ENCODE results near the gene SLC13A4.
"Not testable (repeated sequence)": the region's sequence is repeated elsewhere in the genome, so short reads cannot be mapped to it uniquely, and the experiment has no call there.

SLC13A4 gene, protein sequence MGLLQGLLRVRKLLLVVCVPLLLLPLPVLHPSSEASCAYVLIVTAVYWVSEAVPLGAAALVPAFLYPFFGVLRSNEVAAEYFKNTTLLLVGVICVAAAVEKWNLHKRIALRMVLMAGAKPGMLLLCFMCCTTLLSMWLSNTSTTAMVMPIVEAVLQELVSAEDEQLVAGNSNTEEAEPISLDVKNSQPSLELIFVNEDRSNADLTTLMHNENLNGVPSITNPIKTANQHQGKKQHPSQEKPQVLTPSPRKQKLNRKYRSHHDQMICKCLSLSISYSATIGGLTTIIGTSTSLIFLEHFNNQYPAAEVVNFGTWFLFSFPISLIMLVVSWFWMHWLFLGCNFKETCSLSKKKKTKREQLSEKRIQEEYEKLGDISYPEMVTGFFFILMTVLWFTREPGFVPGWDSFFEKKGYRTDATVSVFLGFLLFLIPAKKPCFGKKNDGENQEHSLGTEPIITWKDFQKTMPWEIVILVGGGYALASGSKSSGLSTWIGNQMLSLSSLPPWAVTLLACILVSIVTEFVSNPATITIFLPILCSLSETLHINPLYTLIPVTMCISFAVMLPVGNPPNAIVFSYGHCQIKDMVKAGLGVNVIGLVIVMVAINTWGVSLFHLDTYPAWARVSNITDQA

DNA sequence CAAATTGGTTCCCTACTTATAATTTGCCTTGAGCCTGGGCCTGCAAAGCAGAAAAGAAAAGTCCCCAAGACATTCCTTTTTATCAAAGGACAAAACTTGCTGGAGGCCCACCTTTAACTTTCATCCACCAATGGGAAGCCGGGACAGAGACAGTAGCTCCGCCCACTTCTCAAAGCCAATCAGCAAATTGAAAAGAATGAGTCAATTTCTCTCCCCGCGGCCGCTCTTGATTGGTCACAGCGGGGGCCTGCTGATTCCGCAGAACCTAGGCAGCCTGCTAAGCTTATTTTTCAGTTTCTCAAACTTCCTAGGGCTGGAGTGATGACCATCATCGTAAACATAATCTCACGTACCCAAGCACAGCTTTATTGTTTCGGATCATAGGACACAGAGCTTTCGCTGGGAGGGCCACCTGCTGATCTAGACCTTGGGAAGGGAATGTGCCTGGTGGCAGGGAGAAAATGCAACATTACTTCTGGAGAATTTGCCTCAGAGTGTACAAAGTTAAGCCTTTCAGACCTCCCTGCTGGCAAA lies at the start of gene SLC13A4:
TSS of gene SLC13A4 (minus strand) at position 51 of the 534 bp plus-strand sequence. CDS start 690 bp downstream, outside the sequence.
- DNase-seq (ENCODE audit: low read depth, low spot score), result peak; percentile 32

DNA sequence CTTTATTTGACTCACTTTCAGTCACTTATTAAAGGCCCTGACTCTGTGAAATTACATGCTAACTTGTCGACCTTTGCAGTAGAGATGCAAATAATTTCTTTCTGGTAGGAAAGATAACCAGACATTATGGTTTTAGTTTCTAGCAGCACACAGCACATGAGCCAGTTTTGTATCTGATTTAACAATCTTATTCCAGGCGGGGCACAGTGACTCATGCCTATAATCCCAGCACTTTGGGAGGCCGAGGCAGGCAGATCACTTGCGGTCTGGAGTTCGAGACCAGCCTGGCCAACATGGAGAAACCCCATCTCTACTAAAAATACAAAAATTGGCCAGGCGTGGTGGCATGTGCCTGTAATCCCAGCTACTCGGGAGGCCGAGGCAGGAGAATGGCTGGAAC lies 47.9 kb upstream of the SLC13A4 start:
- DNase-seq (ENCODE audit: low read depth, low spot score), result not testable (repeated sequence)

DNA sequence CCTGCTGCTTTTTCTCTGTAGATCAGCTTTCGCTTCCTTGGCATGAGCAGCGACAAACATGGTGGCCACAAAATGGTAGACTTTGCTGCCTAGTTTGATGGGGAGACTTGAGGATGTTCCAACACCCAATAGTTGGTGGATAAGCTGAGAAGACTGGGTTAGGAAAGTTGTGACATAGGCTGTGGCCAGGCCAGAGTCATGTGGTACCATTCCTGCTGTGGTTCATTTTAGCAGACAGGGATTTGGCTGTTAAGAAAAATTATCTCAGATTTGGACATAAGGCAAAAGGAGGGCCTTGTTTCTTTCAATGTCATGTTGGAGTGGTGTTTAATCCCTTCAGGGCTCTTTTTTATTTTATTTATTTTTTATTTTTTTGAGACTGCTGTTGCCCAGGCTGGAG lies 47.2 kb upstream of the SLC13A4 start:
- no peak for DNase-seq (ENCODE audit: low read depth, low spot score)

DNA sequence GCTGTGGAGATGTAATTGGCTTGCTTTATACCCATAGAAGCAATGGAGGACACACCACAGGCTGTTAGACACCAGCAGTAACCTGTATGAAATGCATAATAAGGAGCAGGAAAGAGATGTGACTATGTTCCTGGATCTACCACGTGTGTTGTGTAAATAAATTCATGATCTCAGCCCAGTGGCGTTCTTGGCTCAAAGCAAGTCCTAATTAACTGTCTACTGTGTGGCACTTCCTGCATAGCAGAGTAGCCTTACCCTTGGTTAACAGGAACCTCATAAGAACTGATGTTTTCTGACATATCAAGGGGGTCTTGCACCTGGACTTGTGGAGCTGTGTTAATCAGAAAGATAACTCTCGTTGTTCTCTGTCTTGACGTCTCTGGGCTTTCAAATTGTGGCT lies 46.3 kb upstream of the SLC13A4 start:
- DNase-seq (ENCODE audit: low read depth, low spot score), result peak; percentile 87

DNA sequence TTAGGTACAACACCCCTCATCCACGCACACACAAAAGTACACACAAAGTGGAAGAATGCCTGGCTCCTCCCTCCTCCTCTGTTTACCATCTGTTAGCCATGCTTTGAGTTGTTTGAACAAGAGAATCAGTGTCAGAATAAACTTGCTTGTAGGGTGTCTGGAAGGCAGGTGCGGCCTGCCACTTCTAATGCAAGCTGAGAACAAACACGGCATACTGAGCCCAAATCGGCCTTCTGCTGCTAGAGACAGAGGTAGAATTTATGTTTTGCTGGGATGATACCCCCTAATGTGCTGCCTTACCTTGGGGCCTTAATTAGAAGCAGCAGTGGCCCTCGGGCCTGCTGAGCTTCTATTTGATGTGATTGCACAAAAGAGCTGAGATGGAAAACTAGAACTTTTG lies 45.5 kb upstream of the SLC13A4 start:
- DNase-seq (ENCODE audit: low read depth, low spot score), result no peak

DNA sequence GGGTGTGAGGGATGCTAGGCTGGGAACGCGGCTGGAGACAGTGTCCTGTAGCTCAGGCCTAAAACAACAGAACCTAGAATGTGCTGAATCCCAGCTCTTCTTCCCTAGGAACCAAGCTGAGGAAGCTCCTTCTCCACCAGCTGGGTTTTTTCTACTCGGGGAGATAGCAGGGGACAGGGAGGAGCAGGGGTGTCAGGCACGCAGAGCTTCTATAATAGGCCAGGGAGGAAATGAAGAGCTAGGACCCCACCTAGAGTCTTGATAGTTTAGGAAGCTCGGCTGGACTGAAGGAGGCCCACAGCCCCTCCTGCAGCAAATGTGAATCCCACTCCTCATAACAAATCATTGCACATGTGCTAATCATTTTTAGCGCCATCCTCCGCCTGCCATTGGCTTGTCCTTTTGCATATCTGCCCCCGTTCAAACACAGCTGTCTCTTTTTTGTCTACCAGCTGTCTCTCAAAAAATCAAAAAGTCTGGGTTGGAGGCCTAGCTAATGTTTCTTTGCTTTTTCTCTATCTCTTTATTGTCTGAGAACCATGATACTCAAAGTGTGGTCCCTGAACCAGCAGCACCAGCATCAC lies 44.7 kb upstream of the SLC13A4 start:
- no peak for DNase-seq (ENCODE audit: low read depth, low spot score)

DNA sequence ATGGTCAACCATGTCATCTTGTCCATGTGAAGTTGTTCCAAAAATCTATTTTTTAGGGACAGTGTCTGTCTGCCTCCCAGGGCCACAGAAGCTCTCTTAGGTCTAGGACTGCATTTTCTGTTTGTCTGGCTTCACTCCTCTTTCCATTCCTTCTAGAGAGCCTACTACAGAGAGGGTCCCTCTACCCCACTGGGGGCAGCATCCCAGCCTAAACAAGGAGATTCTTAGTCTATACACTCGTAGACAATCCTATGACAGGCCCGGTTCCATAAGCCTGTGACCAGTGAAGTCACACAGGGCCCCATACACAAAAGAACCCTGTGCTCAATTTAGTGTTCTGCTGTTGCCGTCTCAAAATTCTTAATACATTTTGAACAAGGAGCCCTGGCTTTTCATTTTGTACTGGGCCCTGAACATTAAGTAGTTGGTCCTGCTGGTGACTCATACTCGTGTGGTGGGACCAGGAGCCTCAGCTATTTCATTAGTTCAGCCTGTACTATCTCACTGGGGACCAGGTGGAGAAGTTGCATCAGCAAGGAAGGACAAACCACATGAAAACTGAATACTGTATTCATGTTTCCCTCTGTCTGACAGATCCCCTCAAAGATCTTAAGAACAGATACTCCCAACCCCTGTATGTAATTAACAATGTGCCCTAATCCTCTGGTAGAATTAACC lies 44.1 kb upstream of the SLC13A4 start:
- peak; percentile 63 for DNase-seq (ENCODE audit: low read depth, low spot score)

DNA sequence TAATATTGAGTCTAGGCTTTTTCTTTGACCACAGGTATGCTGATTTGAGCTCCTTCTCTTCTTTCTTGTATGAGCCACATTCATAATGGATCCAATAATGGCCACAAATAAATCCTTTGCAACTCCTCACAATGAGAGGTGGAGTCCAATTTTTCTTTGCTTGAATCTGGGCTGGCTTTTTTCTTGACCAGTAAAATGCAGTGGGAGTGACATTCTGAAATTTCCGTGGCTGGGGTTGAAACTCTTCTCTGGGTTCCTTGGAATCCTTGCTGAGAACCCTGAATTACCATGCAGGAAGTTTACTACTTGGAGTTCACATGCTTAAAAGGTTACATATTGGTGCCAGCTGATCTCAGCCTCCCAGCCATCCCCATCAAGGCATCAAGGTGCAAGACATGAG lies 43.1 kb upstream of the SLC13A4 start:
- DNase-seq (ENCODE audit: low read depth, low spot score), result no peak

DNA sequence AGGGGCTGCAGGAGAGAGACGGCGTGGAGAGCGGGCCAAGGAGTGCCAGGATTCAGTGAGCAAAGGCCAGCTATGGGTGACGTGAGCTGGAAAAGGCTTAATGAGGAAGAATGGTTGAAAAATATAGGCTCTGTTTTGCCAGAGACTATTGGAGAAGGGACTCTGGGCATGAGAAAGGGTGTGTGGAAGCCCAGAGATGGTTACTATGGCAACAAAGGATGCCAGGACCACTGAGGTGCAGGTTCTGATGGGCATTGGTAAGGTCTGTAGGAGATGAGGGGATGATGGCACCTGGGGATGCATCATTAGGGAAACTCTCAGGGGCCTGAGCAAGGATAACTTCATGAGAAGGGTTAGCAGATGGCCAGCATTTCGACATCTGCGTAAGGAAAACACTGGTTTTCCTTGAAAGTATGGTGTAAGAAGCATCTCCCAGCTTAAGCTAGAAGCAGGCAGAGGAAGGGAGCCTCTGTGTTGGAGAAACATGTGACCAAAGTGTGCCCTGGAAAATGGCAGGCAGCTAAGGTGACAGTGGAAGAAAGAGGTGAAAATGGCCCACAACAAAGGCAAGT lies 42.2 kb upstream of the SLC13A4 start:
- DNase-seq (ENCODE audit: low read depth, low spot score), result no peak

DNA sequence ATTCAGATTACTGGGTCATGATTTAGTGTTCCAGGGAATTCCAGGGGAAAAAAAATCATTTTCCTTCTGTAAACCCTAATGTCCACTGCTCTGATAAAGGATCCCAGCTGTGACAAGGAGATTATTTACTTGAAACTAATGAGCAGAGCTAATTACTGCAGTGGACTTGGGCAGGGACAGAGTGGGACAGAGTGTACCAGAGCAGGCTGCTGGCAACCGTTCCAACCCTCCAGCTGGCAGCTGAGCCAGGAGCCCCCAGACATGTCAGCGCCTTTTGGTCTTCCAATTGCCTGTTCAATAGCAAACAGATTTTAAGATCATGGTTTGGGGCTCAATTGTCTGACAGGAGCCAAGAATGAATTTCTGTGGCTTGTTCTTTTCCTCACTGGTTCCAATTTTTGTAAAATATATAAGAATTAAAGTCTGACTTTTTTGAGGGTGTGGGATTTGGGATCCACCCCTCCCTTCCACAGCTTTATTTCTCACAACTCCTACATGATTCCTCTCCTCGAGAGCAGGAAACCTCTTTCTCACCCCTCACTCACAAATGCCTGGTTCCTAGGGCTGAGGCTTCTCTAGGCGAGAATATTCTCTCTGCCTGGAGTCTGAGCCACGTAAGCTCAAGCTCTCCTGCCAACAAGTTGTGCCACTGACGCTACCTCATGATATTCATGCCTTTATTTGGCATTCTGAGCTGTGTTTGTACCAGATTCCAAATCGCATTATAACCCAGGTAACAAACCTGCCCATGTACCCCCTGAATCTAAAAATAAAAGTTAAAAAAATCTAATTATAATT lies 41.2 kb upstream of the SLC13A4 start:
- DNase-seq (ENCODE audit: low read depth, low spot score), result peak; percentile 56

DNA sequence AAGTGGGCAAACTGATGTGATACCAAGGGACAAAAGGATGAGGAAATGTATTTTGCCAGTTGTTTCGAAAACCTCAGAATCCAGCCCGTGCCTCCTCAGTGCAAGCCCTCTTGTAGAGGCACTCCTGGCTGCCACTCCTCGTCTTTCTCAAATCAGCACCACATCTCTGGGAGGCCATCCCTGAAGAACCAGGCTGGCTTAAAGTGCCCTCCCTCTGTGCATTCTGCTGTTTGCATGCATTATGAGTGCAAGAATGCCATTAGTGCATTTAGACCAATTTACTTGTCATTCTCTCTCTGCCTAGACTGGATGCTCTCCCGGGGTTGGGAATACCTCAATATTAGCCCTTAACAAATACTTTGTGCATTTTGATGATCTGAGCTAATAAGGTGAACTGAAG lies 40.5 kb upstream of the SLC13A4 start:
- no peak for DNase-seq (ENCODE audit: low read depth, low spot score)

DNA sequence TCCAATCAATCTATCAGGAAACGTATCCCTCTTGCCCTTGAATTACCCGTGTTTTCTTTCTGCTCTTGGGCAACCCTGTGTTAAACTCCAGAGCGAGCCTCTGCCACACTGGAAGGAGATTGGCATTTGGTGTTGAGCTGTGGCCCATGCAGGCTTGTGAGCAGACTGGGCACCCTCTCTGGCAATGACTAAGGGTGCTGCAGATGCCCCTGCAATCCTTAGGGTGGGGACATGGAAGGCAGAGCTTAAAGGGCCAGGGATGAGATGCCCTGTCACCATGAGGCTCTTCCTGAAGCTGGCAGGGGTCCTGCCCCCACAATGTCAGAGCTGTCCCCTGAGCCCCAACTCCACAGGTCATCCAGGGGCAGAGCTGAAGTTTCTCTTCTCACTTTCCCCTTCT lies 40.1 kb upstream of the SLC13A4 start:
- no peak for DNase-seq (ENCODE audit: low read depth, low spot score)

DNA sequence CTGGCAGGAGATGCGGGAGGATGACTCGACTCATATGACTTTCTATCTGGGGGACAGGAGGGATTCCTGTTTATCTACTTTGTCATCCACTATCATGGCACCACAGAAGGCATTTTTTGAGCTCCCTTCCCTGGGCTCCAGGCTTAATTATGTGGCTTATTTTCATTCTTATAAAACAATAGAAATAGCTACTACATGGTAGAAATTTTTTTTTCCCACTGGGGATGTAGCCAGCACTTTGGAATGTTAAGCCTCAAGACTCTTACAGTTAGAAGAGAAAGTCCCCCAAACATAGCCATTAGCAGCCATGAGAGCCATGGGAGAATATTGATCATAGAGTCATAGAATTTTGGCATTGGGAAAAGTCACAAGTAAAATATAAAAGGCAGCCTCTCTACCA lies 35.3 kb upstream of the SLC13A4 start:
- peak; percentile 71 for DNase-seq (ENCODE audit: low read depth, low spot score)

DNA sequence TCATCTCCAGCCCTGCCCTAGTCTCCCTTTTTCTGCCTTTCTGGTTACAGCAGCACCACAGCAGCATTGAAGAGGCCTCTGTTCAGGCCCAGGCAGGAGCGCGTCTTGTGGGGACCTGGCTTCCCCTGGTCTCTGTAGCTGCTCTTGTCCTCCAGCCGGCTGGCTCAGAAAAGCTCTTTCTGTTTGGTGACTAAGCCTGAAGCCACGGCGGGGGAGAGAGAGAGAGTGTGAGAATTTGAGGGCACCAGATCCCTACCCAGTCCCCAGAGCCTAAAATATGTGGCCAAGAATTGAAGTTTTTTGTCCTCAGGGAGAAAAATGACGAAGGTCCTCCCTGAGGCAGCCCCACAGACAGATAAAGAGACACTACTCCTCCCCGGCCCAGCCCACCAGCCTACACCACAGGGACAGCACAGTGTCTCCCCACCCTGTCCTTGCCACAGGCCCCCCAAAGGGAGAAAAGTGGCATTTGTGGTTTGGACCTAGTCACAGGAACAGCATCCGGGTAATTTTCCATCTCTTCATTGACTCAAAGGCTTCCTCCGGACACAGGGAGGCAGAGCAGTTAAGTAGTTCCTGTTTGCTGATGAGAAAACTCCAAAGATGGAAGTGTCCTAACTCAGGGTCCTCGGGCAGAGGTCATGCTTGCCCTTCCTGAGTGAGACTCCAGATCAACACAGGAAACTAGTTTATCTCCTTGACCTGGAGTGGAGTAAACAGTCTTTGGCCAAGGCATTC lies 33.9 kb upstream of the SLC13A4 start:
- DNase-seq (ENCODE audit: low read depth, low spot score), result peak; percentile 85

DNA sequence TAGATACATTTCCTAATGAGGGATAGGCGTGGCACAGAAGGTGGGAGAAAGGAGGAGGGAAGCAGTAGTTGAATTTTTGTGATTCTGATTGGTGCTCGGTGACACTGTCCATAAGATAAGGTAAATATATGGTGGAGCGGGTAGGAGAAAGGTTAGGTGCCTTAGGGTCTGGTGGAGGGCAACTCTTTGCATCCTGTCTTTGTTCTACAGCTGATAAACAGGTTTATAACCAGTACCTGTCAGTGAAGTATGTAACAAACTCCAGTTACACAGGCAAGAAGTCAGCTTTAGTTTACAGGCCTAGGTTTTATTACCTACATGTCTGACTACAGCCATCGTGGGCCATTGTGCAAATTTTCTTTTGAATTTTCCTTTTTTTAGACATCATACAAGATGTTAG lies 31.5 kb upstream of the SLC13A4 start:
- no peak for DNase-seq (ENCODE audit: low read depth, low spot score)

DNA sequence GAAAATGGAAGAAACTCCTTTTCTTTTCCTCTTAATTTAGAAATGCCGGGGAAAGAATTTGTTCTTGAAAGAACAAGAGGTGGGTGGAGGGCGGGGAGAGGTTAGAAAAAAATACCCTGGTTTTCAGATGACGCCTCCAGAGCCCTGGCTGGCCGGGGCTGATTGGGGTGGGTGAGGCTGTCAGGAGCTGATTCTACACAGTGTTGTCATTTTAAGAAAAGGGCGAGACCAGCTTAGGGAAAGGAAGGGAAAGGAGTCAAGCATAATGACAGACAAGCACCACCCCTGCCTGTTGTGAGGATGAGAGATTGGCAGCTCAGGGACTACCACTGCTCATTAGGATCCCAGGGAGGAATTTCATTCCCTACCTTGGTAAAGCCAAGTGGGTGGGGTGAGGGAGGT lies 30.5 kb upstream of the SLC13A4 start:
- peak; percentile 90 for DNase-seq (ENCODE audit: low read depth, low spot score)

DNA sequence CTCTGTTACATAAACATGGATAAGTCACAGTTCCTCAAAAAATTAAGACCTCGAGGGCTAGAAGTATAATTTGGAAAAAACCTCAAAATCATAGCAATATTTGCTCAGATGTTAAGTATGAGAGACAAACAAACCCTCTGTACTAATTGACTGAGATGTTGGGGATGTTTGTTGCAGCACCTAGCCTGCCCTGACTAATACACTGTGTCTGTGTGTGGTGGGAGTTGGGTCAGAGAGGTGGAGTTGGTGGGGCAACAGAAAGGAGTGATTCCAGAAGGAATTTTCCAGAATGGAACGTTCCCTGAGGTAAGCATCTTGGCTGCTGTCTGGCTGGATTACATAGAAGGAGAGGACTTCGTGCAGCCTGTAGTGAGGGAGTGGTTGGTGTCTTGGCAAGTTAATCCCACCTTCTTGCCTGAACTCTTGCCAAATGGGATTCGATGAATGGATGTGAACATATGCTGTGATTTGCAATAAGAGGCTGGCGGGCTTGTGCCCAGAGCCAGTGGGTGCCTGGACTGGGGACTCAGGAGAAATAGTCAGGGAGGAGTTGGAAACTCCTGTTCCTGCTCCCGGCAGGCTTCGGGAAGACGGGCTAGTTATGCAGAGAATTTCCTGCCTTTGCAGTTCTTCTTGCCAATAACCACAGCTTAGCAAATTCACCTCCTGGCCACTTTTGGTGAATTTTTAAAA lies 29.9 kb upstream of the SLC13A4 start:
- DNase-seq (ENCODE audit: low read depth, low spot score), result peak; percentile 88

DNA sequence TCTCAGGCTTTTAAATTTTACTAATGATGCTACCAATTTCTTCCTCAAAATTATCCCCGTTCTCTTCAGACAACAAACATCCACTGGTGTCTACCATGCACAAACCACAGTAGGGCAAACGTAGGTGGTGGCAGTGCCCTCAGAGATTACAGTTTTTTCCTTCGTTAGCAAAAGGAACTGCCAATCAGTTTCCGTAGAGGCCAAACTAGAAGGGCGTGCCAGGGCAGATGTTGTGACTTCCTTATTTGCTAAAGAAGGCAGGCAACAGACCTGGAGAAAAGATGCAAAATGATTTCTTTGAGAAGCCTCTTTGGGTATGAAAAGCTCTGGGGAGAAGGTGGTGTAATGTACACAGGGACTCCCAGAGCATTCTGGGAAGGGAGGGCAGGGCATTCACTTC lies 28.2 kb upstream of the SLC13A4 start:
- no peak for DNase-seq (ENCODE audit: low read depth, low spot score)

DNA sequence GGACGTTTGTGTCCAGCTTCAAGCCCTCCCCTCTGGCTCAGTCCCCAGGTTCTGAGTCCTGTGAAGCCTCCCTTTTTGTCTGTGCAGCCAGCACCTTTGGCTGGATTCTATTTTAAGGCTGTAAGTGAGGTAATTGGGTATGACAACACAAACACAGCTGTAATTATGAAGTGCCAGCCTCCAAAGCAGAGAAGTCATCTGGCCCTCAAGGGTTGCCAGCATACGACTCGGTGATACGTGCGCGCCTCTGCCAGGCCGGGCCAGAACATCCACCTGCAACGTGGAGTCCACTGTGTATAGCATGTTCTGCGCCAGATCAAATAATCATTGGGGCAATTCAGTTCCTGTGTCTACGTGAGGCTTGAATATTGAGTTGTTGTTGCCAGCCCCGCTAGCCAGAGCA lies 27.4 kb upstream of the SLC13A4 start:
- DNase-seq (ENCODE audit: low read depth, low spot score), result no peak
